22Rv1 (cell line): ENCODE measurements around the gene CDC34.

Experiments used
- ZFX ChIP-seq: fragments of 450-650 bp; IDR thresholded peaks from 2 replicates; pipeline ENCODE4 v1.6.1; 2017; ENCODE audit warnings: antibody characterized with exemption, borderline replicate concordance
- TF ChIP-seq, protein P1 (sequence below): fragments of 450-650 bp; IDR thresholded peaks from 2 replicates; pipeline ENCODE4 v1.5.1; 2017; ENCODE audit warnings: mild to moderate bottlenecking

DNA sequence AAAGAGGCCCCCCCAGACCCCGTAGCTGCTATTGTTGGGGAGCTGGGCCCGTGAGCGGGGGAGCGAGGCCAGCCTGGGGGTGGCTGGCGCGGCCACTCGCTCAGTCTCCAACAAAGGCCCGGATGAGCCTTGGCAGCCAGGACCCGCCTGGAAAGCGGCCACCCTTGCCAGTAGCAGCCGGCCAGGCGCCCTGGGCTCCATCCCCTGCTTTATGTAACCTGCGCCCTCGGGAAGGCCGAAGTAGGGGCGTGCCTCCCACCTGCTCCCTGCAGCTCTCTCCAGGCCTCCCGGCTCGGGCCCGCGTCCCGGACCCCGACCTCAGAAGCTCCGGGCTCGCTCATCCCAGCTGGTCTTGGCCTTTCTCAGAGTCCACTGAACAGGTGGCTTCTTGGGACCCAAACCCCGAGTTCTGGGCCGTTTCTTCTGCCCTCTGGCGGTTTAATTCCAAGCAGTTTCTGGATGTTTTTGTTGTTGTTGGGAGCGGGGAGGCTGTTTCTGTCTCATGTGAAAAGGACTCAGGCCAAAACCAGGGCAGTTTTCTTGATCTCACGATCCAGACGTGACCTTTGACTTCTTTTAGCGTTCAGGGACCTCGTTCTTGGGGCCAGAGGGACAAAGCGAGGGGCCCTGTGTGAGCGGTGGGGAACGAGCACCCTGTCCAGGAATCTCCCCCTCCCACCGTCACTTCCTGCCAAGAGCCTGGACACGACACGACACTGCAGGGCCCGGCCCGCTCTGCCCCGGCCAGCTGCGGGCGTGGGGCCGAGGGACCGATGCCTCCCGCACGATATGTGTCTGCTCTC lies 1.2 kb downstream of the CDC34 start:
- TF ChIP-seq, protein P1, sequence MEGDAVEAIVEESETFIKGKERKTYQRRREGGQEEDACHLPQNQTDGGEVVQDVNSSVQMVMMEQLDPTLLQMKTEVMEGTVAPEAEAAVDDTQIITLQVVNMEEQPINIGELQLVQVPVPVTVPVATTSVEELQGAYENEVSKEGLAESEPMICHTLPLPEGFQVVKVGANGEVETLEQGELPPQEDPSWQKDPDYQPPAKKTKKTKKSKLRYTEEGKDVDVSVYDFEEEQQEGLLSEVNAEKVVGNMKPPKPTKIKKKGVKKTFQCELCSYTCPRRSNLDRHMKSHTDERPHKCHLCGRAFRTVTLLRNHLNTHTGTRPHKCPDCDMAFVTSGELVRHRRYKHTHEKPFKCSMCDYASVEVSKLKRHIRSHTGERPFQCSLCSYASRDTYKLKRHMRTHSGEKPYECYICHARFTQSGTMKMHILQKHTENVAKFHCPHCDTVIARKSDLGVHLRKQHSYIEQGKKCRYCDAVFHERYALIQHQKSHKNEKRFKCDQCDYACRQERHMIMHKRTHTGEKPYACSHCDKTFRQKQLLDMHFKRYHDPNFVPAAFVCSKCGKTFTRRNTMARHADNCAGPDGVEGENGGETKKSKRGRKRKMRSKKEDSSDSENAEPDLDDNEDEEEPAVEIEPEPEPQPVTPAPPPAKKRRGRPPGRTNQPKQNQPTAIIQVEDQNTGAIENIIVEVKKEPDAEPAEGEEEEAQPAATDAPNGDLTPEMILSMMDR: peak; percentile 62
- TF ChIP-seq ZFX: no peak
